HT1080 (cell line): ENCODE data around the gene AUH. TPM values are rescaled to one million over a fixed set of nuclear protein-coding genes. Genes with fewer than 3 reads are reported as not detected.

Experiments used
- DNase-seq: peaks from one replicate; pipeline ENCODE4 v3.0.0-alpha.2; 2015; ENCODE audit warnings: low read depth
- total RNA-seq: library from RNA; depleted of rRNA; stranded (reverse); fragments of >200 nt; shearing (Covaris generic); gene quantifications from 2 replicates; pipeline ENCODE4 v1.2.3, GENCODE V29; 2014

AUH gene
- total RNA-seq, 1 experiment from 2014 or later: 16.8 TPM

- DNase-seq: no peak
Observed at GRCh38 chr9:91248707-91249106, 113.0 kb downstream of the AUH start.

GRCh38 chr9:91247278-91247677 lies 114.4 kb downstream of the AUH start:
- no peak for DNase-seq

- DNase-seq: peak; percentile 9
Observed at GRCh38 chr9:91246846-91247245, 114.9 kb downstream of the AUH start.

- DNase-seq: peak; percentile 75
Observed at GRCh38 chr9:91245431-91246313, 116.0 kb downstream of the AUH start.

- no peak for DNase-seq
Observed at GRCh38 chr9:91243029-91243428, 118.7 kb downstream of the AUH start.

- no peak for DNase-seq
Observed at GRCh38 chr9:91241909-91242308, 119.8 kb downstream of the AUH start.

- no peak for DNase-seq
Observed at GRCh38 chr9:91240596-91241165, 121.0 kb downstream of the AUH start.

- no peak for DNase-seq
Observed at GRCh38 chr9:91239367-91240111, 122.2 kb downstream of the AUH start.

GRCh38 chr9:91234523-91234922 lies 127.2 kb downstream of the AUH start:
- DNase-seq: no peak

GRCh38 chr9:91231619-91232018 lies 130.1 kb downstream of the AUH start:
- DNase-seq: no peak

GRCh38 chr9:91223000-91223399 lies 138.7 kb downstream of the AUH start:
- no peak for DNase-seq

GRCh38 chr9:91222457-91222856 lies 139.3 kb downstream of the AUH start:
- DNase-seq: no peak

- no peak for DNase-seq
Observed at GRCh38 chr9:91221332-91221731, 140.4 kb downstream of the AUH start.

GRCh38 chr9:91220491-91221135 lies 141.1 kb downstream of the AUH start:
- no peak for DNase-seq

- DNase-seq: no peak
Observed at GRCh38 chr9:91220021-91220420, 141.7 kb downstream of the AUH start.

GRCh38 chr9:91219557-91219956 lies 142.2 kb downstream of the AUH start:
- DNase-seq: no peak

- DNase-seq: no peak
Observed at GRCh38 chr9:91217388-91217787, 144.3 kb downstream of the AUH start.

GRCh38 chr9:91214867-91215266 lies 146.9 kb downstream of the AUH start:
- no peak for DNase-seq

GRCh38 chr9:91214086-91214485 lies 147.6 kb downstream of the AUH start:
- DNase-seq: peak; percentile 61

GRCh38 chr9:91212596-91213243 lies 149.0 kb downstream of the AUH start:
- DNase-seq: no peak

- DNase-seq: no peak
Observed at GRCh38 chr9:91211919-91212318, 149.8 kb downstream of the AUH start.
